Astrocyte of the spinal cord (primary cell): ENCODE data around the gene PML.

Experiments used
- DNase-seq: peaks from one replicate; pipeline ENCODE4 v3.0.0; 2011; ENCODE audit warnings: low read depth, low spot score
- H3K4me3 ChIP-seq: 2 replicates; pipeline ENCODE4 v1.5.1; 2011; ENCODE audit warnings: low read depth, mild to moderate bottlenecking, low read length, moderate library complexity
- in situ Hi-C: cut with HindIII; loops from 2 replicates; pipeline ENCODE4 v1.10.0; 2017; ENCODE audit warnings: low sequenced_read_pairs
- TF ChIP-seq, protein P1 (sequence below): IDR thresholded peaks from 2 replicates; pipeline ENCODE4 v1.5.1; 2012; ENCODE audit warnings: low read depth, mild to moderate bottlenecking, low read length, inconsistent platforms

The PML gene

DNA sequence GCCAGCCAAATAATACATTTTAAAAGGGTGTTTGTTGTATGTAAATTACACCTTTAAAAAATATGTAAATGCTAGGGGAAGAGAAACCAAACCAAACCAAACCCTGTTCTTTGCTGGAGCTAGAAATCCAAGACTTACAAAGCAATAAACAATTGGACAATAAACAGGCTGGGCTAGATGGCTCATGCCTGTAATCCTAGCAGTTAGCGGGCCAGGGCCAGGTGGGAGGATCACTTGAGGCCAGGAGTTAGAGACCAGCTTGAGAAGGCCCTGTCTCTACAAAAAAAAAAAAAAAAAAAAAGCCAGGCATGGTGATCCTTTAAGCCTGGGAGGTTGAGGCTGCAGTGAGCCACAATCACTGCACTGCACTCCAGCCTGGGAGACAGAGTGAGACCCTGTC lies 14.9 kb upstream of the PML start:
- TF ChIP-seq, protein P1, sequence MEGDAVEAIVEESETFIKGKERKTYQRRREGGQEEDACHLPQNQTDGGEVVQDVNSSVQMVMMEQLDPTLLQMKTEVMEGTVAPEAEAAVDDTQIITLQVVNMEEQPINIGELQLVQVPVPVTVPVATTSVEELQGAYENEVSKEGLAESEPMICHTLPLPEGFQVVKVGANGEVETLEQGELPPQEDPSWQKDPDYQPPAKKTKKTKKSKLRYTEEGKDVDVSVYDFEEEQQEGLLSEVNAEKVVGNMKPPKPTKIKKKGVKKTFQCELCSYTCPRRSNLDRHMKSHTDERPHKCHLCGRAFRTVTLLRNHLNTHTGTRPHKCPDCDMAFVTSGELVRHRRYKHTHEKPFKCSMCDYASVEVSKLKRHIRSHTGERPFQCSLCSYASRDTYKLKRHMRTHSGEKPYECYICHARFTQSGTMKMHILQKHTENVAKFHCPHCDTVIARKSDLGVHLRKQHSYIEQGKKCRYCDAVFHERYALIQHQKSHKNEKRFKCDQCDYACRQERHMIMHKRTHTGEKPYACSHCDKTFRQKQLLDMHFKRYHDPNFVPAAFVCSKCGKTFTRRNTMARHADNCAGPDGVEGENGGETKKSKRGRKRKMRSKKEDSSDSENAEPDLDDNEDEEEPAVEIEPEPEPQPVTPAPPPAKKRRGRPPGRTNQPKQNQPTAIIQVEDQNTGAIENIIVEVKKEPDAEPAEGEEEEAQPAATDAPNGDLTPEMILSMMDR, result no peak
- DNase-seq, result no peak
- no peak overlapping the region for H3K4me3 ChIP-seq
- in situ Hi-C loops, result no loop called here

DNA sequence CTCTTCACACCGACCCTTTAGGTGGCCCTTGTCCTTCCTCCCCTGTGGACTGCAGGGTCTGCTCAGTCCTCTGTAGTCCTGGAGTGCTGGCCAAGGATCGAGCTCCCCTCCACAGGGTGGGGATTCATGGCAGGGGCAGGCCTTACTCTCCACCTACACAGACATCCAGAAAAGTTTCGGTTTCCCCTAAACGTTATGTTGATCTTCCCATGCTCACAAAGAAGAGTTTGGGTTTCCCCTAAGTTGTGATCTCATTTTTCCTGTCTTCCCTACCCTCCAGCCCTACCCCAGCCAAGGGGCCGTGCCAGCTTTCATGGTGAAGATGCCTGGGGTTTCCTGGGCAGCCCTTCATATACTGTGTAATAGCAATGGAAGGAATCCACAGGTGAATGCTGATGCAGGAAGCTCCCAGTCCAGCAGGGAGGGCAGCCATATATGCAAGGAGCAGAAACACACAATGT lies 12.7 kb upstream of the PML start:
- in situ Hi-C loops, result no loop called here
- TF ChIP-seq, protein P1, result no peak
- no peak overlapping the region for H3K4me3 ChIP-seq
- DNase-seq, result peak; percentile 35

DNA sequence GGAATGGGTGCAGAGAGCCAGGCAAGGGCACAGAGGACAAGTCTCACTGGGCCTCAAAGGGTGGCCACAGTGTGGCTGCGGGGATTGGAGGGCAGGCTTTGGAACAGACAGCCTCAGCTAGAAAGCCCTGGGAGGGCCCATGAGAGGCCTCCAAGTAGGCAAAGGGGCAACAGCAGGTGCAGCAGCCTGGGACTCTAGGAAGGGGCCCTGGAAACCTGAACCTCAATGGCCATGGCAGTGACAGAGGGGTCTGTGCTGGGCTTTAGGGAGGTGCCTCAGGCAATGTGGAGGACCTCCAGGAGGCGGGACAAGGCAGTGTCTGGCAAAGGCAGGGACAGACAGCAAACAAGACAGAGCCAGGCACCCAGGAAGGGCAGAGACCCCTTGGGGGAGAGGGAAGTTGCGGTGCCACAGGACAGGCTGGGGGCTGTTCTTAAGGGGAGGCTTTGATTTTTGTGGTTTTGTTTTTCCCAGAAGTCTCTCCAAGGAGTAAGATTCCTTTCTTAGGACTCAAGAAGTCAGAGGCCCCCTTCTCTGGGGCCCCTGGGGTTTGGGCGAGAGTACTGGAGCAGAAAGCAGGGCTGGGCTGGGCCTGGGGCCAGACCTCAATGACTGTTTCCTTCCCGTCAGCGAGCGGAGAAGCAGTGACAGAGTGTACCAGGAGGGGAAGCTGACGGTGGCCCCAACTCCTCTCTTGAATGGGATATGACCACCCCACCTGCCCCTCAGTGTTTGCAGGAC lies 12.1 kb upstream of the PML start:
- TF ChIP-seq, protein P1, result no peak
- no peak overlapping the region for H3K4me3 ChIP-seq
- peak; percentile 97 for DNase-seq
- in situ Hi-C loops, result no loop called here

DNA sequence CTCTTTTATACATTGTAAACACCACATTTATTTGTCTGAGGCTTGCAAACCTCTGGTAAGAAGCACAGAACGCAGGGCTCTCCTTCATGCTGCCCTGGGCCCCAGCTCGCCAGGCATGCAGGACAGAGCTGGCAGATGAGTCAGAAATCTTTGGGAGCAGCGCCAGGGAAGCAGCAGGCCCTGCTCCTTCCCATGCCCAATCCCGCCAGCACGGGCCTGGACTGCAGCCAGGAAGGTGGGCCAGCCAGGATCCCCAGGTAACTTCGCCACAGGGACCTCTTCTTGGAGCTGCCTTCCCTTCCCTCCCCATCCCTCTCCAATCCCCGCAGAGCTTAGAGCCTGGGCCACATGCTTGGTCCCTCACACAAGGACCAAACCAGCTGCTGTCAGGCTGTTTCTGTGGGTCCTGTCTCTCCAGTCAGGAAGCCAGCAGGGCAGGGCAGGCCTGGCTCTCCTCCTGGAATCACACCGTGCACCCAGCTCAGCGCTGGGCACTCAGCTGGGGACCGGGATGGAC lies 11.2 kb upstream of the PML start:
- no peak overlapping the region for H3K4me3 ChIP-seq
- in situ Hi-C loops, result no loop called here
- TF ChIP-seq, protein P1, result no peak
- DNase-seq, result peak; percentile 81

DNA sequence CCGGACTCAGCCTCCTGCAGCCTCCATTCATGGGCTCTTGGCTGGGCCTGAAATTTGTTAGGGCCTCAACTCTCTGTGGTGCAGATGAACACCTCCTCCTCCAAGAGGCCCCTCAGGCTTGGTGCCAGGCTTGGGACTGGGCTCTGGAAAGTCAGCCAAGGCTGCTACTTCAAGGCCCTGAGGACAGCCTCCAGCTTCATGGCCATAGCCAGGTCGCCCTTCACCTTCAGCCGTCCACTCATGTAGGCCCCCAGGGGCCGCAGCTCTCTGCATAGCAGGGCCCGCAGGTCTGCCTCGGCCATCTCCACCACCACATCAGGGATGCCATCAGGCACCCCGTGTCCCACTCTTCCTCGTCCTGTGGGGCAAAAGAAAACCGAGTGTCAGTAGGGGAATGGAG lies 10.7 kb upstream of the PML start:
- no peak for DNase-seq
- no peak overlapping the region for H3K4me3 ChIP-seq
- TF ChIP-seq, protein P1, result no peak
- in situ Hi-C loops, result no loop called here

DNA sequence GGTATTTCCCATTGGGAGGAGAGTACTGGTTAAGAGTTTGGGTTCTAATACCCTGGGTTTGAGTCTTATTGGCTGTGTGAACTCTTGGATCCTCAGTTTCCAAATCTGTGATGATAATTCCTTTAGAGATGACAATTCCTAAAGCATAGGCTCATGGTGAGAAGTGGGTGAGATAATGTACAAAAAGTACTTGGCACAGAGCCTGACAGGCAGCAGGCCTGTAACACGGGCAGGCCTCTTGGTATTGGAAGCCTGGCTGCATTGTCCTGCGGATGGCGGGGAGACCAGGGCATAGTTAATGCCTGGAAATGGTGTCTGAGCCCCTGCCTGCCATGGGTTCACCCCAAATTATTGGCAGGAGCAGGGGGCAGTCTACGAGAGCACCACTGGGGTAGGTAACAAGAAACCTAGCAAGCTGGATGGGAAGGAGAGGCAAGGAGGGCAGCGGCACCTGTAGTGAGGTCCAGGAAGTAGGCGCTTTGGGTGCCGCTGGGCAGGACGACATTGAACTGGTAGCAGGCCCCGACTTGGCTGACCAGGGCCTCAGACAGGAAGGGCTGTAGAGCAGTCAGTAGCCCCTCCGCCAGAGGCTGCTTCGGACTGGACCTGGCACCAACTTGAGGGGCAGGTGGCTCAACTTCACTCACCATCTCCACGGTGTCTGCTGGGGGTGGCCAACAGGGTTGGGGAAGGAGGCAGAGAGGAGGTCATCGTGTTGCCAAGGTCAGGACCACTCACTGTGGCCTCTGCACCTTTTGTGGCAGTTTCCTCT lies 10.1 kb upstream of the PML start:
- in situ Hi-C loops, result no loop called here
- TF ChIP-seq, protein P1, result no peak
- no peak for DNase-seq
- H3K4me3 ChIP-seq, result no peak overlapping the region
